Neural crest cell (in vitro differentiated cells): ENCODE results near the gene CLCN4. TPM values are rescaled to one million over a fixed set of nuclear protein-coding genes. Genes with fewer than 3 reads are reported as not detected.

Experiments used
- DNase-seq: peaks from one replicate; pipeline ENCODE4 v3.0.0; 2021; ENCODE audit warnings: low read depth, mixed read lengths, low spot score
- H3K27ac Mint-ChIP-seq: one replicate; pipeline ENCODE4 v1.8.0; 2021; ENCODE audit warnings: mild to moderate bottlenecking, mixed read lengths; ENCODE audit not compliant: unreplicated experiment
- H3K27me3 Mint-ChIP-seq: 2 replicates; pipeline ENCODE4 v1.8.0; 2021; ENCODE audit warnings: low read depth, mild to moderate bottlenecking, mixed read lengths
- H3K36me3 Mint-ChIP-seq: 2 replicates; pipeline ENCODE4 v1.8.0; 2021; ENCODE audit warnings: low read depth, mild to moderate bottlenecking, mixed read lengths
- H3K4me1 Mint-ChIP-seq: 2 replicates; pipeline ENCODE4 v1.8.0; 2021; ENCODE audit warnings: mixed read lengths
- H3K4me3 Mint-ChIP-seq: one replicate; pipeline ENCODE4 v1.8.0; 2021; ENCODE audit warnings: mild to moderate bottlenecking, mixed read lengths
- H3K9me3 Mint-ChIP-seq: 2 replicates; pipeline ENCODE4 v1.8.0; 2021; ENCODE audit warnings: mixed read lengths
- total RNA-seq: library from RNA; stranded (reverse); gene quantifications from 2 replicates; pipeline ENCODE4 v1.2.1, GENCODE V29; 2021
- TF ChIP-seq, protein P1 (sequence below): fragments of 200-600 bp; sonication (generic); conservative IDR thresholded peaks from 2 replicates; pipeline ENCODE4 v1.5.0; 2021; ENCODE audit warnings: antibody characterized with exemption, mild to moderate bottlenecking

Gene CLCN4
- total RNA-seq, 1 donor from 2014 or later = 8.8 TPM

DNA sequence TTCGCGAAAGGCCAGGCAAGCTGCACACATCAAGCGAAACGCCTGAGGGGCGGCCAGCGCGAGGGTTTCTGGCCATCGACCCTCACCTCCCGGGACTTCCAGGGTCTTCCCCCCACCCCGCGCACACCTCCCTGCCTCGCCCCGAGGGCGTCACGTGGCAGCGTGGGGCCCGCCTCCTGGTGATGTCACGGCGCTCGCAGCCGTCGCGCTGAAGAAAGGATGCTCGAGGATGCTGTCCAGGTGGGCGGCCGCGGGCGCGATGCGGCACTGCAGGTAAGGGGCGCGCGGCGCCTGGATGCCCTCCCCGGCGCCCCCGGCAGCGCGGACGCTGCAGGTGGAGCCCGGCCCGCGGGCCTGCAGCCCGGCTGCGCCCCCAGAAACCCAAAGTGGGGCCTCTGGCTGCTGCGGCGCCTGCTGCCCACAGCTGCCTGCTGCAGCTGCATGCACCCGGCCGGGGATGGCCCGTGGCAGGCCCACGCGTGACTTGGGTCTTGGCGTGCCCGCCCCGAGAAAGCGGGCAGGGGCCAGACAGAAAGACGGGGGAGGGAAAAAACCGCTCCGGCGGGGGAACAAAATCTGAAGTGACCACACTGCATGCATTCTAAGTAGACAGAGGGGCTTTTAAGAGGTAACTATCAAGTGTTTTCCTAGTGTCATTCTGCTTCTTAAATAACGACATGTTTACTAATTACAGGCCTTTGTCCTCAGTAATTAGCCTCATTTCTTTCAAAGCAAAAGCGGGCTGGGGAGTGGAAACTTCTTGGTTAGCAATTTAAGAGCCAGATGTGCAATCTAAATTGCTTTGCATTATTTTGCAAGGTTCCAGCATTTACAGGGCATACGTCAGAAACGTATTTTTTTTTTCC is 1.7 kb downstream of the CLCN4 start:
- peak overlapping the region; percentile 74 for H3K4me3 Mint-ChIP-seq
- H3K36me3 Mint-ChIP-seq = no peaks in the 10 kb centered on the region
- no peaks in the 10 kb centered on the region for H3K27me3 Mint-ChIP-seq
- H3K27ac Mint-ChIP-seq = no peak overlapping the region
- TF ChIP-seq, protein P1, sequence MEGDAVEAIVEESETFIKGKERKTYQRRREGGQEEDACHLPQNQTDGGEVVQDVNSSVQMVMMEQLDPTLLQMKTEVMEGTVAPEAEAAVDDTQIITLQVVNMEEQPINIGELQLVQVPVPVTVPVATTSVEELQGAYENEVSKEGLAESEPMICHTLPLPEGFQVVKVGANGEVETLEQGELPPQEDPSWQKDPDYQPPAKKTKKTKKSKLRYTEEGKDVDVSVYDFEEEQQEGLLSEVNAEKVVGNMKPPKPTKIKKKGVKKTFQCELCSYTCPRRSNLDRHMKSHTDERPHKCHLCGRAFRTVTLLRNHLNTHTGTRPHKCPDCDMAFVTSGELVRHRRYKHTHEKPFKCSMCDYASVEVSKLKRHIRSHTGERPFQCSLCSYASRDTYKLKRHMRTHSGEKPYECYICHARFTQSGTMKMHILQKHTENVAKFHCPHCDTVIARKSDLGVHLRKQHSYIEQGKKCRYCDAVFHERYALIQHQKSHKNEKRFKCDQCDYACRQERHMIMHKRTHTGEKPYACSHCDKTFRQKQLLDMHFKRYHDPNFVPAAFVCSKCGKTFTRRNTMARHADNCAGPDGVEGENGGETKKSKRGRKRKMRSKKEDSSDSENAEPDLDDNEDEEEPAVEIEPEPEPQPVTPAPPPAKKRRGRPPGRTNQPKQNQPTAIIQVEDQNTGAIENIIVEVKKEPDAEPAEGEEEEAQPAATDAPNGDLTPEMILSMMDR = no peak
- DNase-seq = peak; percentile 30
- peaks cover 8% of the 10 kb centered on the region for H3K9me3 Mint-ChIP-seq
- H3K4me1 Mint-ChIP-seq = peaks cover 21% of the 10 kb centered on the region

DNA sequence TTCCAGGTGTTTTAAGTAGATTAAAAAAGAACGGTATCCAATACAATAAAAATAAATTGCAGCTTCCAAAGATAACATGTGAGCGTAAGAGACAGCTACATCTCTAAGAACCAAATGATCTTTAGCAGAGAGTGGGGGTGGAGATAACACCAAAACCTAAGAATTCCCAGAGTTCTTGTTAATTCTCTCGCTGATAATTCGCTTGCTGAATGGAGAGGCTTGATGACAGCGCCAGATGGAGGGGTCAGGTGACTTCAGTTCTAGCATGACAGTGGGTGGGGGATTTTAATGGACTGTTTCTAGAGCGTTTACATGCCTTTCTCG is 2.3 kb downstream of the CLCN4 start:
- Mint-ChIP-seq H3K4me3 (peak overlapping the region; percentile 74), H3K4me1 (peaks cover 21% of the 10 kb centered on the region), H3K36me3 (peaks cover 3% of the 10 kb centered on the region), H3K27ac (no peak overlapping the region), H3K27me3 (no peaks in the 10 kb centered on the region), H3K9me3 (peaks cover 8% of the 10 kb centered on the region)
- no peak for DNase-seq
- TF ChIP-seq, protein P1 = no peak

DNA sequence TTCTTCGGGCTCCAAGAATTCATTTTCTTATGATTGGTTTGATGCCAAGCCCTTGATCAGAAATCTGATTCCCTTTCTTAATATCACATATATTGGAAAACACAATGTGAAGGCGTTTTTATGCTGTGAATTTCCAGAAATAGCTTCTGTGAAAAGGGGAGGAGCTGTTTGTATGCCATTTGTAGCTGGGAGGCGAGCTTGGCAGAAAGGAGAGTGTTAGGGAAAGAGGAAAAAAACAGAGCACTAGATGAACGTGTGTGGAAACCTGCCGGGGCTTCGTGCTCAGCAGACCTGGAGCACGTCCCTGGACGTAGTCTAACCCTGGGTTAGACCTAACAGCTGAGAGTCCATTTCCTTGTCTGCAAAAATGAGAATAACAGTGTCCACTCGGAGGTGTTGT is 3.4 kb downstream of the CLCN4 start:
- Mint-ChIP-seq H3K4me3 (no peak overlapping the region), H3K9me3 (peaks cover 8% of the 10 kb centered on the region), H3K27ac (peak overlapping the region; percentile 62), H3K27me3 (no peaks in the 10 kb centered on the region), H3K4me1 (peaks cover 21% of the 10 kb centered on the region), H3K36me3 (peaks cover 3% of the 10 kb centered on the region)
- DNase-seq = no peak
- TF ChIP-seq, protein P1 = no peak

DNA sequence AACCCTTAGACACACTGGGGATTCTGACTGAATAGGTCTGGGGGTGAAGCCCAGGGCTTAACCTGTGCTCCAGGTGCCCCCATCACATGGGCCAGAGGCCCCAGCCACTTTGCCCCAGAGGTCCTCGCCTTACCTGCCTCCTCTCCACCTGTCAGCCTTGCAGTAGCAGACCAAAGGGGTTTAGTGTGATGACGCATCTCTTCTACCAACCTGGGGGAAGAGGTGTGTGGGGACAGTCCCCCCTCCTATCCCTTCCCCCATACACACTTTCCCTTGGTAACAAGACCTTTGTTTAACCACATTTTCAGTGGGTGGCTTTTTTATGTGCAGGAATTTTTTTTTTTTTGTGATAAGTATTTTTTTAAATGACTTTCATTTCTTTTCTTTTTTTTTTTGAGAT is 6.3 kb downstream of the CLCN4 start:
- Mint-ChIP-seq H3K9me3 (peaks cover 8% of the 10 kb centered on the region), H3K27me3 (no peaks in the 10 kb centered on the region), H3K4me3 (no peak overlapping the region), H3K36me3 (peaks cover 5% of the 10 kb centered on the region), H3K4me1 (peaks cover 12% of the 10 kb centered on the region), H3K27ac (no peak overlapping the region)
- TF ChIP-seq, protein P1 = no peak
- DNase-seq = no peak

DNA sequence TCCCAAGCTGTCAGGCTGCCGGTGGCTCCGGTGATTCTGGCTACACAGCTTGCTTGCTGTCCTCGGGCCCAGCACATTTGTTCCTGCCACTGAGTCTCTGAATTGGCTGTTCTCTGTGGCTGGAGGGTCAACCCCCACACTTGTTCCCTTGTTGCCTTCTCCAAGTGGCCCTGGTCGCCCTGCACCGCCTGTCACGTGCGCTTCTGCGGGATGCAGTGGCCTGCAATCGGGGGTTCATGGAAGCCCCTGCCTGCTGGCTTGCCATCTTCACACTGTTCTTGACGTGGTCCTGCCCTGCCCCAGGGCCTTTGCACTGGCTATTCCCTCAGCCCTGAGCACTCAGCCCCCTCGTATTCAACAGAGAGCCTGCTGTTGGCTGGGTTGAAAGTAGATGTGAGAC is 8.1 kb downstream of the CLCN4 start:
- Mint-ChIP-seq H3K4me3 (no peak overlapping the region), H3K36me3 (peaks cover 5% of the 10 kb centered on the region), H3K4me1 (peaks cover 12% of the 10 kb centered on the region), H3K9me3 (peaks cover 7% of the 10 kb centered on the region), H3K27me3 (no peaks in the 10 kb centered on the region), H3K27ac (no peak overlapping the region)
- TF ChIP-seq, protein P1 = no peak
- no peak for DNase-seq
